GM18907 (cell line): ENCODE measurements around the gene NPC1L1.
"Not testable (repeated sequence)": the region's sequence is repeated elsewhere in the genome, so short reads cannot be mapped to it uniquely, and the experiment has no call there.

ENCODE experiments used
- ATAC-seq: cut with Tn5 transposase; IDR thresholded peaks from one replicate; pipeline ENCODE4 v1.9.1; 2021; ENCODE audit warnings: mild to moderate bottlenecking, moderate library complexity; ENCODE audit not compliant: unreplicated experiment

NPC1L1 gene

GRCh38 chr7:44566680-44567079 is 25.6 kb upstream of the NPC1L1 start:
- ATAC-seq: no peak

- no peak for ATAC-seq
Observed at GRCh38 chr7:44565795-44566559, 24.8 kb upstream of the NPC1L1 start.

GRCh38 chr7:44565097-44565794 is 24.1 kb upstream of the NPC1L1 start:
- no peak for ATAC-seq

GRCh38 chr7:44564606-44565005 is 23.5 kb upstream of the NPC1L1 start:
- ATAC-seq: no peak

GRCh38 chr7:44563171-44563679 is 22.1 kb upstream of the NPC1L1 start:
- no peak for ATAC-seq

GRCh38 chr7:44562622-44562962 is 21.5 kb upstream of the NPC1L1 start:
- not testable (repeated sequence) for ATAC-seq

- no peak for ATAC-seq
Observed at GRCh38 chr7:44561962-44562621, 21.0 kb upstream of the NPC1L1 start.

- ATAC-seq: no peak
Observed at GRCh38 chr7:44561481-44561880, 20.4 kb upstream of the NPC1L1 start.

GRCh38 chr7:44559485-44559884 is 18.4 kb upstream of the NPC1L1 start:
- no peak for ATAC-seq

- no peak for ATAC-seq
Observed at GRCh38 chr7:44557485-44557884, 16.4 kb upstream of the NPC1L1 start.

GRCh38 chr7:44555350-44555749 is 14.2 kb upstream of the NPC1L1 start:
- no peak for ATAC-seq

GRCh38 chr7:44552473-44553005 is 11.4 kb upstream of the NPC1L1 start:
- not testable (repeated sequence) for ATAC-seq

GRCh38 chr7:44549457-44549856 is 8.3 kb upstream of the NPC1L1 start:
- ATAC-seq: no peak

- no peak for ATAC-seq
Observed at GRCh38 chr7:44548893-44549292, 7.8 kb upstream of the NPC1L1 start.

GRCh38 chr7:44547536-44548231 is 6.6 kb upstream of the NPC1L1 start:
- ATAC-seq: no peak

GRCh38 chr7:44541876-44542610 is 913 bp upstream of the NPC1L1 start:
- ATAC-seq: no peak

- no peak for ATAC-seq
Observed at GRCh38 chr7:44540592-44541027, 520 bp downstream of the NPC1L1 start.

- ATAC-seq: no peak
Observed at GRCh38 chr7:44539669-44540506, 1.2 kb downstream of the NPC1L1 start.
